Parathyroid adenoma (tissue), 2 donors: Measurements from ENCODE around the gene PANK1.
A peak's percentile ranks its signal among the peaks of the same experiment; 100 is the strongest.

Source experiments
- H2AFZ ChIP-seq: fragments of 300-600 bp; sonication (generic); one replicate; pipeline ENCODE4 v1.7.0; 2017; ENCODE audit warnings: antibody characterized with exemption, mild to moderate bottlenecking
- H3K27ac ChIP-seq: fragments of 300-600 bp; sonication (generic); one replicate; pipeline ENCODE4 v1.7.0; 2017
- H3K27me3 ChIP-seq: fragments of 300-600 bp; sonication (generic); one replicate; pipeline ENCODE4 v1.7.0; 2017; ENCODE audit warnings: low read length; ENCODE audit not compliant: control insufficient read depth, insufficient read depth
- H3K36me3 ChIP-seq: fragments of 300-600 bp; sonication (generic); one replicate; pipeline ENCODE4 v1.7.0; 2017; ENCODE audit warnings: low read length; ENCODE audit not compliant: control insufficient read depth, insufficient read depth
- H3K4me1 ChIP-seq: fragments of 300-600 bp; sonication (generic); one replicate; pipeline ENCODE4 v1.7.0; 2017; ENCODE audit warnings: control low read depth
- H3K4me2 ChIP-seq: fragments of 300-600 bp; sonication (generic); one replicate; pipeline ENCODE4 v1.7.0; 2017; ENCODE audit warnings: low read length
- H3K4me3 ChIP-seq: fragments of 300-600 bp; sonication (generic); one replicate; pipeline ENCODE4 v1.7.0; 2017; ENCODE audit warnings: low read depth, low read length
- H3K79me2 ChIP-seq: fragments of 300-600 bp; sonication (generic); one replicate; pipeline ENCODE4 v1.7.0; 2017; ENCODE audit warnings: control low read depth
- H3K9ac ChIP-seq: fragments of 300-600 bp; sonication (generic); one replicate; pipeline ENCODE4 v1.7.0; 2017; ENCODE audit warnings: mild to moderate bottlenecking
- H3K9me3 ChIP-seq: fragments of 300-600 bp; sonication (generic); one replicate; pipeline ENCODE4 v1.7.0; 2017; ENCODE audit warnings: low read length; ENCODE audit not compliant: control insufficient read depth
- CTCF ChIP-seq: fragments of 300-600 bp; sonication (generic); IDR thresholded peaks from one replicate; pipeline ENCODE4 v1.7.0; 2017; ENCODE audit warnings: antibody characterized with exemption, mild to moderate bottlenecking
- donor health status: primary hyperparathyroidism.

PANK1 gene

DNA sequence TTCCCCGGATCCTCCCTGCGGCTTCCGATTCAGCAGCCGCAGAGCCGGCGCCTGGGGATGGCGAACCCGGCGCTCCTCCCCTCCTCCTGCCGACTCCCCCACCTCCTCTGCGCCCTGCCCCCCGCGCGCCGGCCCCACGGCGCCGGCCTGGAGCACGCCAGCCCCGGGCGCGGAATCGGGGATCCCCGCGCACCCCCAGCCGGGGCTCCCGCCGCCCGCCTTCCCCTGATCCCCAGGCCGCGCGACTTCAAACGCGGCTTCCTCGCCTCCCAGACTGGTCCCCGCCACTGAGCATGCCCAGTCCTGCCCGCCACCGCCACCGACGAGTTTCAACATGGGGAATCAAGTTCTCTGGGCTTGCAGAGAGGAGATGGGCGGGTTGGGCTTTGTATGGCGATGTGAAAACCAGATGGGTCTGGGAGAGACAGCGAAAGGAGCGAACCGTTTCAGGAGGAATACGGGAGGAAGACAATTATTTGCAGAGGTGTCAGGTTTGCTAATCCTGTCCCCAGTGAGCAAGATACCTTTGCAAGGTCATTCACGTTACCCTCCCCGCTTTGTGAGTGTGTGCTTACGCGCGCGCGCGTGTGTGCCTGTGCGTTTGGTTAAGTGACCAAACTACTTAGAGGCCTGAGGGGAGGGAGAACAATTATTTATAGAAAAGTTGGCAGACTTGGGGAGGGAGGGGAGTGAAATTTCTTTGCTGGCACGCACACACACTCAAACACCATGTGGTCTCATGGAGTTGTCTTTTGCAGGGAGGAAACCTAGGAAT is at the start of gene PANK1:
TSS of gene PANK1 (minus strand) at position 276 of the 775 bp plus-strand sequence. CDS start 351 bp downstream, outside the sequence.
- H3K9ac ChIP-seq: peak within 1 kb of the TSS; percentile 15
- peak within 1 kb of the TSS; percentile 94 for H2AFZ ChIP-seq
- peaks cover 11% of the 10 kb centered on the region for H3K4me1 ChIP-seq
- peak within 1 kb of the TSS; percentile 87 for H3K27ac ChIP-seq
- H3K36me3 ChIP-seq: no peaks in the 10 kb centered on the region
- no peak for TF ChIP-seq CTCF
- peak within 1 kb of the TSS; percentile 86 for H3K4me2 ChIP-seq
- H3K4me3 ChIP-seq: peak within 1 kb of the TSS; percentile 76
- H3K27me3 ChIP-seq: no peaks in the 10 kb centered on the region
- peaks cover 3% of the 10 kb centered on the region for H3K79me2 ChIP-seq
- no peaks in the 10 kb centered on the region for H3K9me3 ChIP-seq

- no peaks in the 10 kb centered on the region for H3K79me2 ChIP-seq
- no peak overlapping the region for H3K4me3 ChIP-seq
- H3K36me3 ChIP-seq: no peaks in the 10 kb centered on the region
- no peak overlapping the region for H3K4me2 ChIP-seq
- no peak for TF ChIP-seq CTCF
- no peak overlapping the region for H3K27ac ChIP-seq
- no peak overlapping the region for H3K9ac ChIP-seq
- H3K4me1 ChIP-seq: no peaks in the 10 kb centered on the region
- no peak overlapping the region for H2AFZ ChIP-seq
- no peaks in the 10 kb centered on the region for H3K9me3 ChIP-seq
- H3K27me3 ChIP-seq: no peaks in the 10 kb centered on the region
Measured at GRCh38 chr10:89693176-89693575, 48.1 kb upstream of the PANK1 start.

- no peak overlapping the region for H3K4me3 ChIP-seq
- no peak overlapping the region for H3K4me2 ChIP-seq
- no peaks in the 10 kb centered on the region for H3K79me2 ChIP-seq
- H3K27ac ChIP-seq: no peak overlapping the region
- no peaks in the 10 kb centered on the region for H3K4me1 ChIP-seq
- no peaks in the 10 kb centered on the region for H3K9me3 ChIP-seq
- no peaks in the 10 kb centered on the region for H3K36me3 ChIP-seq
- H3K27me3 ChIP-seq: no peaks in the 10 kb centered on the region
- no peak for TF ChIP-seq CTCF
- no peak overlapping the region for H2AFZ ChIP-seq
- no peak overlapping the region for H3K9ac ChIP-seq
Measured at GRCh38 chr10:89692416-89692815, 47.4 kb upstream of the PANK1 start.

- Histone ChIP-seq H3K27me3 (no peaks in the 10 kb centered on the region), H3K4me1 (no peaks in the 10 kb centered on the region), H3K79me2 (no peaks in the 10 kb centered on the region), H2AFZ (no peak overlapping the region), H3K4me3 (no peak overlapping the region), H3K4me2 (no peak overlapping the region), H3K9me3 (no peaks in the 10 kb centered on the region), H3K9ac (no peak overlapping the region), H3K27ac (no peak overlapping the region), H3K36me3 (no peaks in the 10 kb centered on the region)
- no peak for TF ChIP-seq CTCF
Measured at GRCh38 chr10:89690027-89690426, 45.0 kb upstream of the PANK1 start.

DNA sequence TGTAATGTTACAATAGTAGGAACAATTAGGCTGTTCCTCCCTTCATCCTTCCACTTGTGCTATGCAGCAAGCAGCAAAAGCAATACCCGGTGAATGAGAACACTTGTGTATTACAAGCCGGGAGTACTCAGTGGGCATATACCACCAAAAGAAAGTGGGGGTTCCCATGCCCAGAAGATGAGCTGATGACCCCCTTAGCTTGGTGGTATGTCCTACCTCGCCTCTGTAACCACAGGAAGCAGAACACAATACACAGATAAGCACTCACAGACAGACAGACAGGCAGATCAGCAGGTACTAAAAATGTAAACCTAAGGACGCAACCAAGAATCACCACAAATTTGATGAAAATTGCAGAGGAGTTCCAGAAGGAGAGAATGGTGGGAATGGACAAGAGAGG is 40.9 kb upstream of the PANK1 start:
- Histone ChIP-seq H3K36me3 (no peaks in the 10 kb centered on the region), H3K9me3 (no peaks in the 10 kb centered on the region), H2AFZ (no peak overlapping the region), H3K9ac (no peak overlapping the region), H3K79me2 (no peaks in the 10 kb centered on the region), H3K4me3 (no peak overlapping the region), H3K27me3 (no peaks in the 10 kb centered on the region), H3K4me1 (no peaks in the 10 kb centered on the region), H3K4me2 (no peak overlapping the region), H3K27ac (no peak overlapping the region)
- TF ChIP-seq CTCF: no peak
